22Rv1 (cell line): Measurements from ENCODE around the gene TBC1D5.

Experiments used
- H3K27ac ChIP-seq: fragments of 450-650 bp; 2 replicates; pipeline ENCODE4 v1.5.1; 2017
- CTCF ChIP-seq: fragments of 450-650 bp; IDR thresholded peaks from 2 replicates; pipeline ENCODE4 v1.5.1; 2017; ENCODE audit warnings: mild to moderate bottlenecking
- ZFX ChIP-seq: fragments of 450-650 bp; IDR thresholded peaks from 2 replicates; pipeline ENCODE4 v1.6.1; 2017; ENCODE audit warnings: antibody characterized with exemption, borderline replicate concordance

Gene TBC1D5

GRCh38 chr3:17456046-17456445, 286.4 kb downstream of the TBC1D5 start:
- no peak overlapping the region for H3K27ac ChIP-seq
- no peak for TF ChIP-seq ZFX
- no peak for TF ChIP-seq CTCF

GRCh38 chr3:17444865-17445264, 297.6 kb downstream of the TBC1D5 start:
- no peak for TF ChIP-seq CTCF
- TF ChIP-seq ZFX: no peak
- H3K27ac ChIP-seq: no peak overlapping the region

- TF ChIP-seq CTCF (no peak), ZFX (no peak)
- no peak overlapping the region for H3K27ac ChIP-seq
Measured at GRCh38 chr3:17443142-17443541, 299.3 kb downstream of the TBC1D5 start.

GRCh38 chr3:17442332-17443049, 299.9 kb downstream of the TBC1D5 start:
- TF ChIP-seq CTCF: no peak
- no peak for TF ChIP-seq ZFX

GRCh38 chr3:17433876-17434275, 308.6 kb downstream of the TBC1D5 start:
- no peak overlapping the region for H3K27ac ChIP-seq
- TF ChIP-seq ZFX (no peak), CTCF (no peak)

More at GRCh38 chr3:17442332-17443049, 299.9 kb downstream of the TBC1D5 start:
- no peak overlapping the region for H3K27ac ChIP-seq

GRCh38 chr3:17432236-17432635, 310.2 kb downstream of the TBC1D5 start:
- H3K27ac ChIP-seq: no peak overlapping the region
- TF ChIP-seq CTCF: no peak
- TF ChIP-seq ZFX: no peak

- H3K27ac ChIP-seq: no peak overlapping the region
- TF ChIP-seq ZFX: no peak
- no peak for TF ChIP-seq CTCF
Measured at GRCh38 chr3:17431484-17432045, 310.9 kb downstream of the TBC1D5 start.
